IPS-18c (cell line): ENCODE measurements around the gene MANBA.
"Not testable (repeated sequence)": the region's sequence is repeated elsewhere in the genome, so short reads cannot be mapped to it uniquely, and the experiment has no call there.

Source experiments
- H3K4me3 ChIP-seq: 2 replicates; pipeline ENCODE4 v1.7.0; 2013; ENCODE audit warnings: low read depth, mild to moderate bottlenecking, low read length, moderate library complexity; ENCODE audit not compliant: insufficient read depth
- H3K9me3 ChIP-seq: one replicate; pipeline ENCODE4 v1.6.1; 2013; ENCODE audit warnings: mild to moderate bottlenecking, low read length, moderate library complexity; ENCODE audit not compliant: control insufficient read depth, insufficient read depth

MANBA gene

GRCh38 chr4:102619776-102620631 lies 140.8 kb downstream of the MANBA start:
- not testable (repeated sequence) for H3K4me3 ChIP-seq, H3K9me3 ChIP-seq

- not testable (repeated sequence) for H3K4me3 ChIP-seq, H3K9me3 ChIP-seq
These were observed 141.7 kb downstream of the MANBA start for GRCh38 chr4:102619021-102619420.

- Histone ChIP-seq H3K9me3 (no peaks in the 10 kb centered on the region), H3K4me3 (no peak overlapping the region)
These were observed 144.1 kb downstream of the MANBA start for GRCh38 chr4:102616636-102617035.

- Histone ChIP-seq H3K9me3 (no peaks in the 10 kb centered on the region), H3K4me3 (no peak overlapping the region)
These were observed 146.0 kb downstream of the MANBA start for GRCh38 chr4:102614801-102615200.

GRCh38 chr4:102612824-102613366 lies 147.9 kb downstream of the MANBA start:
- Histone ChIP-seq H3K9me3 (no peaks in the 10 kb centered on the region), H3K4me3 (no peak overlapping the region)

- H3K4me3 ChIP-seq, result no peak overlapping the region
These were observed 148.6 kb downstream of the MANBA start for GRCh38 chr4:102612210-102612609.

GRCh38 chr4:102610476-102610875 lies 150.3 kb downstream of the MANBA start:
- H3K4me3 ChIP-seq, result no peak overlapping the region

More at GRCh38 chr4:102612210-102612609, 148.6 kb downstream of the MANBA start:
- H3K9me3 ChIP-seq, result no peaks in the 10 kb centered on the region

GRCh38 chr4:102610007-102610406 lies 150.8 kb downstream of the MANBA start:
- no peak overlapping the region for H3K4me3 ChIP-seq

More at GRCh38 chr4:102610476-102610875, 150.3 kb downstream of the MANBA start:
- no peaks in the 10 kb centered on the region for H3K9me3 ChIP-seq

GRCh38 chr4:102608190-102608589 lies 152.6 kb downstream of the MANBA start:
- H3K9me3 ChIP-seq, result no peaks in the 10 kb centered on the region
- H3K4me3 ChIP-seq, result no peak overlapping the region

More at GRCh38 chr4:102610007-102610406, 150.8 kb downstream of the MANBA start:
- no peaks in the 10 kb centered on the region for H3K9me3 ChIP-seq

- no peak overlapping the region for H3K4me3 ChIP-seq
- H3K9me3 ChIP-seq, result no peaks in the 10 kb centered on the region
These were observed 153.8 kb downstream of the MANBA start for GRCh38 chr4:102606846-102607450.

- H3K4me3 ChIP-seq, result no peak overlapping the region
- H3K9me3 ChIP-seq, result no peaks in the 10 kb centered on the region
These were observed 154.5 kb downstream of the MANBA start for GRCh38 chr4:102606261-102606660.

- Histone ChIP-seq H3K4me3 (no peak overlapping the region), H3K9me3 (no peaks in the 10 kb centered on the region)
These were observed 156.4 kb downstream of the MANBA start for GRCh38 chr4:102604222-102604940.

- Histone ChIP-seq H3K9me3 (no peaks in the 10 kb centered on the region), H3K4me3 (no peak overlapping the region)
These were observed 159.1 kb downstream of the MANBA start for GRCh38 chr4:102601586-102602227.

GRCh38 chr4:102600689-102601088 lies 160.1 kb downstream of the MANBA start:
- Histone ChIP-seq H3K9me3 (no peaks in the 10 kb centered on the region), H3K4me3 (no peak overlapping the region)

- Histone ChIP-seq H3K4me3 (no peak overlapping the region), H3K9me3 (no peaks in the 10 kb centered on the region)
These were observed 160.9 kb downstream of the MANBA start for GRCh38 chr4:102599886-102600285.

- H3K4me3 ChIP-seq, result no peak overlapping the region
- H3K9me3 ChIP-seq, result no peaks in the 10 kb centered on the region
These were observed 161.3 kb downstream of the MANBA start for GRCh38 chr4:102599455-102599854.

GRCh38 chr4:102598762-102599374 lies 161.9 kb downstream of the MANBA start:
- H3K9me3 ChIP-seq, result no peaks in the 10 kb centered on the region
- no peak overlapping the region for H3K4me3 ChIP-seq
